GM10248 (cell line): ENCODE measurements around the gene FBLN1.
"Not testable (repeated sequence)": the region's sequence is repeated elsewhere in the genome, so short reads cannot be mapped to it uniquely, and the experiment has no call there.

Source experiments
- CTCF ChIA-PET: fragments of 300-600 bp; sonication (Branson Sonifier 250); formaldehyde crosslinking; extraction: SDS; loops from one replicate; lab custom pipeline; 2021; ENCODE audit warnings: antibody characterized with exemption; lab: Yijun Ruan, JAX
- POLR2A ChIA-PET: fragments of 350-650 bp; sonication (Branson Sonifier 250); formaldehyde crosslinking; extraction: SDS; loops from one replicate; lab custom pipeline; 2020; ENCODE audit warnings: antibody characterized with exemption; lab: Yijun Ruan, JAX
- DNase-seq: peaks from one replicate; pipeline ENCODE4 v3.0.0; 2012; ENCODE audit errors: extremely low spot score
- TF ChIP-seq, protein P1 (sequence below): IDR thresholded peaks from 2 replicates; pipeline ENCODE4 v1.5.1; 2012; ENCODE audit warnings: mild to moderate bottlenecking, low read depth; ENCODE audit errors: extremely low read depth, missing control alignments, control extremely low read depth

FBLN1 gene

GRCh38 chr22:45535290-45535689 lies 32.6 kb downstream of the FBLN1 start:
- ChIA-PET CTCF (no interaction called here), POLR2A (no interaction called here)
- TF ChIP-seq, protein P1, sequence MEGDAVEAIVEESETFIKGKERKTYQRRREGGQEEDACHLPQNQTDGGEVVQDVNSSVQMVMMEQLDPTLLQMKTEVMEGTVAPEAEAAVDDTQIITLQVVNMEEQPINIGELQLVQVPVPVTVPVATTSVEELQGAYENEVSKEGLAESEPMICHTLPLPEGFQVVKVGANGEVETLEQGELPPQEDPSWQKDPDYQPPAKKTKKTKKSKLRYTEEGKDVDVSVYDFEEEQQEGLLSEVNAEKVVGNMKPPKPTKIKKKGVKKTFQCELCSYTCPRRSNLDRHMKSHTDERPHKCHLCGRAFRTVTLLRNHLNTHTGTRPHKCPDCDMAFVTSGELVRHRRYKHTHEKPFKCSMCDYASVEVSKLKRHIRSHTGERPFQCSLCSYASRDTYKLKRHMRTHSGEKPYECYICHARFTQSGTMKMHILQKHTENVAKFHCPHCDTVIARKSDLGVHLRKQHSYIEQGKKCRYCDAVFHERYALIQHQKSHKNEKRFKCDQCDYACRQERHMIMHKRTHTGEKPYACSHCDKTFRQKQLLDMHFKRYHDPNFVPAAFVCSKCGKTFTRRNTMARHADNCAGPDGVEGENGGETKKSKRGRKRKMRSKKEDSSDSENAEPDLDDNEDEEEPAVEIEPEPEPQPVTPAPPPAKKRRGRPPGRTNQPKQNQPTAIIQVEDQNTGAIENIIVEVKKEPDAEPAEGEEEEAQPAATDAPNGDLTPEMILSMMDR = no peak
- no peak for DNase-seq

GRCh38 chr22:45535835-45536234 lies 33.2 kb downstream of the FBLN1 start:
- DNase-seq, CTCF ChIA-PET, POLR2A ChIA-PET: not testable (repeated sequence)

GRCh38 chr22:45537734-45538181 lies 35.1 kb downstream of the FBLN1 start:
- TF ChIP-seq, protein P1 = no peak
- ChIA-PET POLR2A (no interaction called here), CTCF (interaction anchor here (1.0 kb wide), 1 partner anchor 10 kb away, joined by 3 read pairs; no protein-coding TSS in a partner anchor)
- DNase-seq = no peak

DNA sequence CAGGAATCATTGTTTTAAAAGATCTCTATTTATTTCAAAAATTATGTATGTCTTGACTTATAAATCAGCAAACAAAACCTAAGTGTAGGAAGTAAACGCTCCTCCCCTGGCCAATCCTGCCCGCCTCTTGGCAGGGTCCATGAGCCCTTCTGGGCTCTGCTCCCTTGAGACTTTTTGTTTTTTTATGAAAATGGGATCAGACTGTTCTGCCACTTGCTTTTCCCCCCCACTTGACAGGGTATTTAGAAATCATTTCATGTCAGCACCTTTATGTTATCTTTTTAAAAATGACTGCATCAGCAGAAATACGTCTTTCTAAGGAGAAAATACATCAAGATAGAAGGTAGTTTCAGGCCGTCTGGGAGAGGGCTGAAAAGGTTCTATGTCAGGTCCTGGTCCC lies 35.6 kb downstream of the FBLN1 start:
- TF ChIP-seq, protein P1 = no peak
- no peak for DNase-seq
- CTCF ChIA-PET = interaction anchor here (1.0 kb wide), 1 partner anchor 10 kb away, joined by 3 read pairs; no protein-coding TSS in a partner anchor
- POLR2A ChIA-PET = no interaction called here

DNA sequence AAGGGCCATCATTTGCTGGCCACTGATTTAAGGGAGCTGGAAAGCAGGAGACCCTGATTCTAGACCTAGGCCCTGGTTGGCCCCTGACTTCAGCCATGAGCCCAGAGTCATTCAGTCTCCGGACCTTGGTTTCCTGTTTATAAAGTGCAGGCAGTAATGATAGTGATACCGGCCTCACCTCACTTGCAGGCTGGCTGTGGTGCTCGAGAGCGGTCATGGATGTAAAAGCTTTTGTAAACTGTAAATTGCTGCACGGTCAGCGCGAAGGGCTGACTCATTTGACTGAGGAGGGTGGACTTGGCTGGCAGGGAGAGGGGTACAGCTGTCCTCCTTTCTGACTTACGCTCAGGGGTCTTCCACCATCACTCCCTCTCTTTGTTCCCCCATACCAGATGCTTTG lies 37.4 kb downstream of the FBLN1 start:
- CTCF ChIA-PET = no interaction called here
- POLR2A ChIA-PET = no interaction called here
- DNase-seq = no peak
- TF ChIP-seq, protein P1 = no peak

- TF ChIP-seq, protein P1 = no peak
- POLR2A ChIA-PET = no interaction called here
- DNase-seq = no peak
- CTCF ChIA-PET = no interaction called here
These were observed 38.8 kb downstream of the FBLN1 start for GRCh38 chr22:45541382-45541979.

- DNase-seq = no peak
- TF ChIP-seq, protein P1 = no peak
- ChIA-PET CTCF (no interaction called here), POLR2A (no interaction called here)
These were observed 39.4 kb downstream of the FBLN1 start for GRCh38 chr22:45542001-45542520.

GRCh38 chr22:45542736-45543135 lies 40.1 kb downstream of the FBLN1 start:
- POLR2A ChIA-PET, DNase-seq: not testable (repeated sequence)
- CTCF ChIA-PET = interaction anchor here (0.8 kb wide), 1 partner anchor 11 kb away, joined by 4 read pairs; no protein-coding TSS in a partner anchor
